ENCODE results near the gene LRP1B. TPM values are rescaled to one million over a fixed set of nuclear protein-coding genes. Genes with fewer than 3 reads are reported as not detected.

LRP1B gene
- polyA plus RNA-seq, 1 donor from 2014 or later = 12.7 TPM

DNA sequence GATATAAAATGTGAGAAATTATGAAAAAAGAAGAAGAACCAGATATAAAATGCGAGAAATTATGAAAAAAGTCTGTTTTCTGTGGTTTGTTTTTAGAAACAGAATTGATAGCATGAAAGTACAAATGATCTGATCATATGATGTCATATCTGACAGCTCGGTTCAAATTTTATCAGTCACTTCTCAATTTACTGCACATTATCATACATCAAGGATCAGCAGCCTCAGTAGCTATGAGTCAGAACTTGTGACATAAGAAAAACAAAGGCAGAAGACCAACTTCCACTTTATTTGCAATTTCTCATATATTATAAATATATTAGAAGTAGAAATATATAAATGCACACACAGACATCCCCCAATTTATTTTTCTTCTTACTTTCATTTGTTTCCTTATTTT lies 634.0 kb downstream of the LRP1B start:
- no peak for TF ChIP-seq MXI1 (conservative IDR thresholded peaks at IDR 0.05; ENCODE audit: poor library complexity, severe bottlenecking)
- TF ChIP-seq EP300 (conservative IDR thresholded peaks at IDR 0.05; ENCODE audit: poor library complexity, severe bottlenecking) = peak; percentile 50
- TF ChIP-seq TAF1 (IDR thresholded peaks at IDR 0.05; ENCODE audit: low read depth) = no peak
- no peak for TF ChIP-seq CTCF (IDR thresholded peaks at IDR 0.05; ENCODE audit: poor library complexity, severe bottlenecking)
- H3F3A ChIP-seq (ENCODE audit: insufficient read depth, low read length, poor library complexity, severe bottlenecking) = no peaks in the 10 kb centered on the region
- peak overlapping the region; percentile 50 for H3K4me2 ChIP-seq (ENCODE audit: low read length)
- no peaks in the 10 kb centered on the region for H3K9me3 ChIP-seq (ENCODE audit: low read length)
- H3K27ac ChIP-seq (ENCODE audit: low read length) = peak overlapping the region; percentile 38
- no peaks in the 10 kb centered on the region for H3K27me3 ChIP-seq (ENCODE audit: insufficient read depth, low read depth, low read length)
- H3K36me3 ChIP-seq (ENCODE audit: insufficient read depth, low read length) = no peaks in the 10 kb centered on the region
- H4K20me1 ChIP-seq (ENCODE audit: insufficient read depth) = no peaks in the 10 kb centered on the region
- H3K9me2 ChIP-seq (ENCODE audit: insufficient read depth, low read length) = no peaks in the 10 kb centered on the region
- no peaks in the 10 kb centered on the region for H3K79me2 ChIP-seq (replicated peaks; ENCODE audit: insufficient read depth, low read length)
- no peak overlapping the region for H3K9ac ChIP-seq (ENCODE audit: low read length)
- no peak overlapping the region for H3K4me3 ChIP-seq (ENCODE audit: low read length)
- no peak overlapping the region for H2AFZ ChIP-seq (ENCODE audit: low read depth, low read length)

DNA sequence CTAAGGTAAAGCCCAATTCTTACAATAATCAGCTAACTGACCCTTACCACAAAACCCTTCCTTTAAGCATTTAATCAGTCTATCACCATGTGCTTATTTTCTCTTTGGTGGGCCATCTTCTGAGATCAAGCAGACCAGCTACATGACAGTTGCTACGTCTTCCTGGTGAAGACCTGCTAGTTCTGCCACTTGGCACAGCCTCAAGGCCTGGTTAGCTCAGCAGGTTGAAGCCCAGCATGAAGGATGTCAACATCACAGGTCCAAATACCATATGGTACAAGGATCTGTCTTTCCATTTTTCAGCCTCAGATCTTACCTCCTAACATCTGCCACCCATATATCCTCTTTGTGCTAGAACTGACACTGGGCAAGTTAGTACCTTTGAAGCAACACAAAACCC lies 636.9 kb downstream of the LRP1B start:
- H3K4me3 ChIP-seq (ENCODE audit: low read length) = no peak overlapping the region
- H3K27ac ChIP-seq (ENCODE audit: low read length) = no peak overlapping the region
- H3F3A ChIP-seq (ENCODE audit: insufficient read depth, low read length, poor library complexity, severe bottlenecking) = no peaks in the 10 kb centered on the region
- H3K9ac ChIP-seq (ENCODE audit: low read length) = no peak overlapping the region
- H3K4me2 ChIP-seq (ENCODE audit: low read length) = no peak overlapping the region
- no peak overlapping the region for H2AFZ ChIP-seq (ENCODE audit: low read depth, low read length)
- H3K27me3 ChIP-seq (ENCODE audit: insufficient read depth, low read depth, low read length) = no peaks in the 10 kb centered on the region
- no peaks in the 10 kb centered on the region for H3K9me3 ChIP-seq (ENCODE audit: low read length)
- H3K36me3 ChIP-seq (ENCODE audit: insufficient read depth, low read length) = no peaks in the 10 kb centered on the region
- no peaks in the 10 kb centered on the region for H3K79me2 ChIP-seq (replicated peaks; ENCODE audit: insufficient read depth, low read length)
- no peaks in the 10 kb centered on the region for H3K9me2 ChIP-seq (ENCODE audit: insufficient read depth, low read length)
- TF ChIP-seq MXI1 (conservative IDR thresholded peaks at IDR 0.05; ENCODE audit: poor library complexity, severe bottlenecking) (no peak), POLR2AphosphoS5 (IDR thresholded peaks at IDR 0.05) (no peak), SMC3 (conservative IDR thresholded peaks at IDR 0.05; ENCODE audit: poor library complexity) (no peak), EZH2 (IDR thresholded peaks at IDR 0.05; ENCODE audit: borderline replicate concordance, insufficient read depth, low read length, poor library complexity, severe bottlenecking) (no peak), RAD21 (conservative IDR thresholded peaks at IDR 0.05) (no peak)
- TF ChIP-seq, protein P1, sequence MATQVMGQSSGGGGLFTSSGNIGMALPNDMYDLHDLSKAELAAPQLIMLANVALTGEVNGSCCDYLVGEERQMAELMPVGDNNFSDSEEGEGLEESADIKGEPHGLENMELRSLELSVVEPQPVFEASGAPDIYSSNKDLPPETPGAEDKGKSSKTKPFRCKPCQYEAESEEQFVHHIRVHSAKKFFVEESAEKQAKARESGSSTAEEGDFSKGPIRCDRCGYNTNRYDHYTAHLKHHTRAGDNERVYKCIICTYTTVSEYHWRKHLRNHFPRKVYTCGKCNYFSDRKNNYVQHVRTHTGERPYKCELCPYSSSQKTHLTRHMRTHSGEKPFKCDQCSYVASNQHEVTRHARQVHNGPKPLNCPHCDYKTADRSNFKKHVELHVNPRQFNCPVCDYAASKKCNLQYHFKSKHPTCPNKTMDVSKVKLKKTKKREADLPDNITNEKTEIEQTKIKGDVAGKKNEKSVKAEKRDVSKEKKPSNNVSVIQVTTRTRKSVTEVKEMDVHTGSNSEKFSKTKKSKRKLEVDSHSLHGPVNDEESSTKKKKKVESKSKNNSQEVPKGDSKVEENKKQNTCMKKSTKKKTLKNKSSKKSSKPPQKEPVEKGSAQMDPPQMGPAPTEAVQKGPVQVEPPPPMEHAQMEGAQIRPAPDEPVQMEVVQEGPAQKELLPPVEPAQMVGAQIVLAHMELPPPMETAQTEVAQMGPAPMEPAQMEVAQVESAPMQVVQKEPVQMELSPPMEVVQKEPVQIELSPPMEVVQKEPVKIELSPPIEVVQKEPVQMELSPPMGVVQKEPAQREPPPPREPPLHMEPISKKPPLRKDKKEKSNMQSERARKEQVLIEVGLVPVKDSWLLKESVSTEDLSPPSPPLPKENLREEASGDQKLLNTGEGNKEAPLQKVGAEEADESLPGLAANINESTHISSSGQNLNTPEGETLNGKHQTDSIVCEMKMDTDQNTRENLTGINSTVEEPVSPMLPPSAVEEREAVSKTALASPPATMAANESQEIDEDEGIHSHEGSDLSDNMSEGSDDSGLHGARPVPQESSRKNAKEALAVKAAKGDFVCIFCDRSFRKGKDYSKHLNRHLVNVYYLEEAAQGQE (IDR thresholded peaks at IDR 0.05; ENCODE audit: borderline replicate concordance) = no peak
- H4K20me1 ChIP-seq (ENCODE audit: insufficient read depth) = no peaks in the 10 kb centered on the region

DNA sequence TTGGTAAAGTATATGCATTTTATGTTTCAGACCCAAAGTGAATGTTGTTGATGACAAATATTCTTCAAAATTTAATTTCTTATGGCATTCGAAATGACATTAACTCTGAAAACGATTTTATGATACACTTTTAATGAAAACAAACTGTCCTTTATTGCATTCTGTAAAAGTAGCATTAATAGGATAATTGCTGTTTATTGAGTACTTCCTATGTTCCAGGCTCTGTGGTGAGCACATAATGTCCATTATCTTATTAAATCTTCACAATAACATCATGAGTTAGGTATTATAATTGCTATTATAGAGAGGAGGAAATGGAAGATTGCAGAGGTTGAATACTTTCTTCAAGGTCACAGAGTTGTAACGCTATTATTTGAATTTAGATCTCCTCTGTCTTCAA lies 638.0 kb downstream of the LRP1B start:
- Histone ChIP-seq H4K20me1 (ENCODE audit: insufficient read depth) (no peaks in the 10 kb centered on the region), H2AFZ (ENCODE audit: low read depth, low read length) (no peak overlapping the region), H3K4me3 (ENCODE audit: low read length) (no peak overlapping the region), H3K9ac (ENCODE audit: low read length) (no peak overlapping the region), H3K9me2 (ENCODE audit: insufficient read depth, low read length) (no peaks in the 10 kb centered on the region), H3F3A (ENCODE audit: insufficient read depth, low read length, poor library complexity, severe bottlenecking) (no peaks in the 10 kb centered on the region), H3K27ac (ENCODE audit: low read length) (no peak overlapping the region), H3K4me2 (ENCODE audit: low read length) (no peak overlapping the region), H3K79me2 (replicated peaks; ENCODE audit: insufficient read depth, low read length) (no peaks in the 10 kb centered on the region), H3K27me3 (ENCODE audit: insufficient read depth, low read depth, low read length) (no peaks in the 10 kb centered on the region), H3K36me3 (ENCODE audit: insufficient read depth, low read length) (no peaks in the 10 kb centered on the region), H3K9me3 (ENCODE audit: low read length) (no peaks in the 10 kb centered on the region)
- TF ChIP-seq TAF1 (IDR thresholded peaks at IDR 0.05; ENCODE audit: low read depth) (no peak), EP300 (conservative IDR thresholded peaks at IDR 0.05; ENCODE audit: poor library complexity, severe bottlenecking) (no peak), SMC3 (conservative IDR thresholded peaks at IDR 0.05; ENCODE audit: poor library complexity) (no peak), MXI1 (conservative IDR thresholded peaks at IDR 0.05; ENCODE audit: poor library complexity, severe bottlenecking) (no peak), RAD21 (conservative IDR thresholded peaks at IDR 0.05) (no peak), POLR2AphosphoS5 (IDR thresholded peaks at IDR 0.05) (no peak), EZH2 (IDR thresholded peaks at IDR 0.05; ENCODE audit: borderline replicate concordance, insufficient read depth, low read length, poor library complexity, severe bottlenecking) (no peak), CTCF (IDR thresholded peaks at IDR 0.05; ENCODE audit: poor library complexity, severe bottlenecking) (no peak)
- TF ChIP-seq, protein P1 (IDR thresholded peaks at IDR 0.05; ENCODE audit: borderline replicate concordance) = no peak

Data from neural cell (in vitro differentiated cells).